Fibroblast of skin of right quadriceps (primary cell): ENCODE data around the gene LRRC8B.
A peak's percentile ranks its signal among the peaks of the same experiment; 100 is the strongest.
"Not testable (repeated sequence)": the region's sequence is repeated elsewhere in the genome, so short reads cannot be mapped to it uniquely, and the experiment has no call there.

Experiments
- DNase-seq: peaks from one replicate; pipeline ENCODE4 v3.0.0-alpha.2; 2013

LRRC8B gene

DNA sequence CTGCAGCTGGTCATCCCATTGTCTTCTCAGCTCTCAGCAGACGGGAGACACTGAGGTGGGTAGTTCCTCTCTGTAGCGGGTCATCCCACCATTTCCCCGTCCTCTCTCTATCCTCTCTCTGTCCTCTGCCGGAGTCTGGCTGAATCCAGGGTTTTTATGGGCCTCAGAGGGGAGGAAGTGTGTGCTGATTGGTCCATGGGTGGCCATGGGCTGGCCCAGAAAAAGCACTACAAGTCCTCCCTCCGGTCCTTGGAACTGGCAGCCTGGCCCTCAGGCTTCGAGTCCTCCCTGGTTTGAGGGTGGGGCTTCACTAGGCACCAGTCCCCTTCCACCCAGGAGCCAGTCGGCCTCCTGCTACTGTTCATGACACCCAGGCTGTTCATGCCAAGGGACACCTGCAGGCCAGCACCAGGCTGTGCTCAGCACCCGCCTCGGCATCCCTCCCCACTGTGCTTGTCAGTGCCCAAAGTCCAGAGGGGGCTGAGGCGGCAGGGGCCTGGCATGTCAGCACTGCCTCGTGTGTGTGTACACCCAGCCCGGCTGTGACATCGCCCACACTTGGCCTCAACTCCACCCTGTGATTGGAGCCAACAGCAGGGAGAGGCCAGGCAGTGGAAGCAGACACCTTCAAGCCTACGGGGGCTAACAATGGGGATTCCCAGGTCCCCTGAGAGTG is 85.3 kb downstream of the LRRC8B start:
- no peak for DNase-seq

DNA sequence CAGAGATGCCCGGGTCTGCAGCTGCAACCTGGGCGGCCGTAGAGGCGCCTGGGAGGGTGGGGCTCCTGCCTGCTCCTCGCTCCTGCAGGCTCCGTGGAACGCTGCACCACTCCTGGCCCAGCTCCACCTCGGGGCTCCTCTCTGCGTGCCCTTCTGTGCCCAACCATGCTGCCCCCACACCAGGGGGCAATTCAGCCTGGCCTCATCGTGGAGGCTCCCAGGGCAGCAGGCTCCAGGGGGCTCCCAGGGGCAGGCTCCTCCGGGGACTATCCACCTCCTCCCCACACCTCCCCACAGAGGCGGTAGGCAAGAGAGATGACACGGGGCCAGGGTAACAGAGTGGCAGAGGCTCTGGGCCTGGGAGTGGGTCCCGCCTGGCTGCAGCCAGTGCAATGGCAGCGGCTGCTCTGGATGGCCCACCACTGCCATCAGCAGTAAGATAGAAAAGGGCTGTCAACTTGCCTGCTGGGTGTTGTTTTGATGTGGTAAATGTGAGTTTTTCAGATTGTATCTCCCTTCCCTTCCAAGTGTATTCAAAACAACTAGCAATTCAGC is 85.9 kb downstream of the LRRC8B start:
- no peak for DNase-seq

DNA sequence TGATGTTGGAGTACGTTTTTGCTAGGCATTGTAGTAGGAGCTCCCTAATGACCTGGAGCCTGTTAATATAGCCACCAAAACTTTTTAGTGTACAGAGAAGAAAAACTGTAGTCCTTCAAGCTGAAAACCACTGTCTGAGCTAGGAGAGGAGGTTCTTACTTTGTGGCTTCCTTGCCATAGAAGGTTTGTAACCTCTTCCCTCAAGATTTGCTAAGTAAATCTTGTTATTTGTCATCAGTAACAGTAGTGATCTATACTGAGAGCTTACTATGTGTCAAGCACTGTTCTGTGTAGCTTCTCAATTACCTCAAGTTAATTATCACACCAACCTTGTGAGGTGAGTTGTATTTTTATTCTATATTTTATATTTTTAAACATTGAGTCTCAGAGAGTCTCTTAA is 87.1 kb downstream of the LRRC8B start:
- DNase-seq, result no peak

DNA sequence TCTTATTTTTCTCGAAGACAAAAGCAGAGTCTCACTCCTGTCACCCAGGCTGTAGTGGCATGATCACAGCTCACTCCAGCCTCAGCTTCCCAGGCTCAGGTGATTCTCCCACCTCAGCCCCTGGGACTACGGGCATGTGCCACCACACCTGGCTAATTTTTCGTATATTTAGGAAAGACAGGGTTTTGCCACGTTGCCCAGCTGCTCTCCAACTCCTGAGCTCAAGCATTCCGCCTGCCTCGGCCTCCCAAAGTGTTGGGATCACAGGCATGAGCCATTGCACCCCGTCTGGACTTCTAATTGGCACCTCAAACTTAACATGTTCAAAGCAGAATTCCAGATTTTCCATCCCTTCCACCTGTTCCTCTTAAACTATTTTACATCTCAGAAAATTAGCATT is 89.3 kb downstream of the LRRC8B start:
- no peak for DNase-seq

DNA sequence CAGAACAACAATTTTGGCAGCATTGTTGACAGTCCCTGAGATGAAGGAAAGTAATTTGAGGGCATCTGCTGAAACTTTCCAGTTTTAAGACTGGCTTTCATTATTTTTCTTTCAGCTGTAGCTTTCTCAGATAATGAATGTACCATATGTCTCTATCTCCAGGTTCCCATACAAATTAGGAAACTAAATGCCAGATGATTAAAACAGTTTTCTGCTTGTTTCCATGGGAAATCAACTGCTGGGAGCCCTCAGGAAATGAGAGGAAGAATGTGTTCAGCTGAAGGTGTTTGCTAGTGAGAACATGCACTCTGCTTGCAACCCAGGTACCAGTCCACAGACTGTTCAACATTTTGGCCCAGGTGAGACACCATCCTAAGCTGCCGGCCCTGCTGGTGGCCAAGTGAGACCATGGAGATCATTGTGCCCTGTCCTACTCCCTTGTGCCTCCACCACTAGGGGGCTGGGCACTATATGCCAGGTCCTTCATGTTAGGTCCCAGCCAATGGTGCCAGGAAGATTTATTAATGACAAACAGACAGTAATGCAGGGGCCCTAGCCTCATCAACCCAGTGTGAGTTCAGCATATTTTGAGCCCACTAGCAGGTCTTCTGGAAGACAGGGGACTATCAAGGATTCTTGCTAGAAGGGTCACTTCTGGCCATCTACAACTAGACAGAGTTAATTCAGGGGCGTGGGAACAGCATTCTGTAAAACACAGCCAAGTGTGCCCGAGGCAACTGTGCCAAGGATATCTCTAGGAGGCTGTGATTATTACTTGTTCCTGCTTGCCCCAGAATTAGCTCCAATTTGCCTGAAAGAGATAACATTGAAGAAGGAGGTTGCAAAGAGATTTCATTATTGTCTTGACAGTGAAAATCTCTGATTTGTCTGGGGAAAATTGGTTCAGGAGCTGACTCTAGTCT is 91.3 kb downstream of the LRRC8B start:
- DNase-seq, result no peak

DNA sequence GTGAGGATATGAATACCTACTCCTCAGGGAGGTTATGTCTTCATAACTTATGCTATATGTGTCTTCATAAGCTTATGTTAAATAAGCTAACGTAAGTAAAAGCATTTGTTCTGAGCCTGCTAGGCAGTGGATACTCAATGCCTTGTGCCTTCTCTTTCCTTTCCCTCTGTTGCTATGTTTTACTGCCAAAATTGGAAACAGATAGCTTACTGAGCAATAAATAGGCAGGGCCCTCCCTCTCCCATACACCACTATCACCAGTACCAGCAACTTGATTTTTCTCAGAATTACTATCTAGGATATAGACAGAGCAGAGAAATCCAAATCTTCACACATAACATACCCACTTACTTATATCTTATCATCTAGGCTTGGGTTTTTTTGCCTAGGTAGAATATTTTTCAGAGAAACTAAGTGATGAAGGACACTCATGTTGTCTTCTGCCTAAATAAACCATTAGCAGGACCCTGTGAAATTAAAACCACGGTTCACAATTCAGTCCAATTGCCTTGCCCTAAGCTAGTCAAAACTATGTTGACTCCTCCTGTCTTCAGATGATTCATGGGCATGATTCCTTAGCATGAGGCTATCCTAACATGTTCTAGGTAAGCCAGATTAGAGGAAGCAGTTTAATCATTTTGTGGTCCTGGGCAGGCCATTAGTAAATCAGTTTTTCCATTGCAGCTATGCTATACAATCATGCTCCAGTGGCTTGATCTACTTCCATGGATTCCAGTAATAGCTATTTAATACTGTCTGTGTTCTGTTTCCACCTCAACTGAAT is 92.4 kb downstream of the LRRC8B start:
- DNase-seq, result no peak

DNA sequence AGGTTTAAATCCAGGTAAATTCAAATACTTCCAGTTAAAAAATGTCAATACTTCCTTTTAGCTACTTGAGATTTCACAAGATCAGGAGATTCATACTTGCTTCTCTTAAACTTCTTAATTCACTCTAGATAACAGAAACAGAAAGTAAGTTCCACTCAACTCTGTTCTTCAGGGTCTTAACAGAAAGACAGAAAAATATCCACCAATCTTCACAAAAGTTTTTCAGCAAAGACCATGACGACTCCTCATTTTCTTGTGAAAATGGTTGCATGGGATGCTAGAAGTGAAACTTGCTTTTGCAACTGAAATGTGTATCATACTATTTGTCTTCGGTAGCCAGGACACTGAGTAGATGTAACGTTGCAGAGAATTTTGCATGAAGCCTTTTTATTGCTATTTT is 96.0 kb downstream of the LRRC8B start:
- DNase-seq, result no peak

DNA sequence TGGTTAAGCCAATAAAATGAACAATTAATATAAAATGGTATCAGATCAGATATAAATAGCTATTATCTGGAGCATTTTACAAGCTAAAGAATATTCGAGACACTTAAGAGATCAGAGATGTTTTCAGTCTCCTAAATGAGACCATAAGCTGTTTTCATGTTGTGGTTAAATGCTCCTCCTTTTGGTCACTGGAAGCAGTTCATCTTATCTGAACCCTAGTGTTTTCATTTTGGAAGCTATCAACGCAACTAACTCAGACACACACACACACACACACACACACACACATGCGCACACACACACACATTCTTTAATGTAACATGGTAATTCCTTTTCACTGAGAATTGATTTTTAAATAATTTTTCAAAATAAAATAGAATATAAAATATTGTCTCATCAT is 98.3 kb downstream of the LRRC8B start:
- no peak for DNase-seq

DNA sequence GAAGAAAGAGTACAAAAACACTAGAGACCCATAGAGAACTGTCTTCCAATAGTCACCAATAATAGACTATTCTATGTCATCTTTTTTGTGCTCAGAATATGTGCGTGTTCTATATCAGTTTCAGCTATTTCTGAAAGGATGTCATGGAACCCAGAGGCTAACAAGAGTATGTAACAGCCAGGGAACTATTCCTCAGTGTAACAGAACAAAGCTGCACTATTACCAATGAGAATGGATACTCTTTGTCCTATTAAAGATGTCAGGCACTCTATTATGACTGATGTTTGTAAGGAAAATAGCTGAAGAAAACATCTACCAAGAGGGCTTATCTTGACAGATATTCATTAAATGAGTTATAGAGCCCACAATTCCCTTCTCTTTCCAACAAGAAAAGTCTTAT is 99.7 kb downstream of the LRRC8B start:
- DNase-seq, result no peak

DNA sequence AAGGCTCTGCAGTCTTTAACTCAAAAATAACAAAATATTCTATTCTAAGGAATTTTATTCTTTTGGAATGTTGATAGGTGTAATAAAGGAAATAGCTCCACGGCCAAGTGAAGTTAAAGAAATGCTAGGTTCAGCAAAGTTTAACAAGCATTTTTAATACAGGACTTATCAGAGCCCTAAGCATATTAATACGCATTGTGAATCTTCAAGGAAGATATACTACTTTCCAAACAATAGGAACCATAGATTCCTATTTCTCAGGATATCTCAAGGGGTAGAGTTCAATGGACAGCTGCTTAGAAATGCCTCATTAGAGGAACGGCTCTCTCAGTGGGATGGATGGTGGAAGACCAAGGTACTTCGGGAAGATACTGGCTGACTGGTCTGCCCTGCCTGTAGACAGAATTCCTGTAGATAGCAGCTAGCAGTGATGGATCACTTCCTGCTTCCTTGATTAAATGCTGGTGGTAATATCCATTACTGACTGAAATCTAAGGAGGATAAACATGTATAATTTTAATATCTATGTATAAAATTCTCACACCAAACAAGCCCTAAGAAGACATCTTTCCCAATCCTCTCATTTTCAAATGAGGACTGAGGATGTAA is 100.2 kb downstream of the LRRC8B start:
- DNase-seq, result no peak

DNA sequence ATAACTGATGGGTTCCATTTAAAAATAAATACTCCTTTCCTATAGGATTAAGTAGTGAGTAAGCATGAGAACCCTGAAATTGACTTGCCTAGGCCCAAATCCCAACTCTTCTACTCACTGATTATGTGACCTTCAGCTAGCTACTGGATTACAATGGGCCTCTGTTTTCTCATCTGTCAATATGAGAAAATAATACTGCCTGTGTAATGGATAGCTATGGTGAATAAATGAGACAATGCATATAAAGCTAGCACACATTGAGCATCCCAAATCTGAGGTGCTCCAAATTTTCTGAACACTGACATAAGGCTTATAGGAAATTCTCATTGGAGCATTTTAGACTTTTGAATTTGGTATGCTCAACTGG is 103.0 kb downstream of the LRRC8B start:
- DNase-seq, result no peak

DNA sequence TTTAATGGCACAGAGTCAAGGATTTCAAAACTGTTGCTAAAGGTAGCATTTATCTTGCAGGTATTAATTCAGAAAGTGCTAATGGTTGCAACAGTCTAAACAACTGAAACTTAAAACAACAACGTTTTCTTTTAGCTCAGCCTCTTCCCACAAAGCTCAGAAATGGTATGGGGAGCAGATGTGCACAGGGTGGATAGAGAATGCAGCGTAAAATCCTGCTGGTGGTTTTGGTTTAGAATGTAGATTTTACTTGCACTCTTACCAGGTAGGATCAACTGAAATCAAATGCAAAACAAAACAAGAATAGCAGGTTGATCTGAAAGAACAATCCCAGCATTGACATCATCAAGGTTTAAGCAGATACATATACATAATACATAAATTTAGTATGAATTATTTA is 104.5 kb downstream of the LRRC8B start:
- no peak for DNase-seq

DNA sequence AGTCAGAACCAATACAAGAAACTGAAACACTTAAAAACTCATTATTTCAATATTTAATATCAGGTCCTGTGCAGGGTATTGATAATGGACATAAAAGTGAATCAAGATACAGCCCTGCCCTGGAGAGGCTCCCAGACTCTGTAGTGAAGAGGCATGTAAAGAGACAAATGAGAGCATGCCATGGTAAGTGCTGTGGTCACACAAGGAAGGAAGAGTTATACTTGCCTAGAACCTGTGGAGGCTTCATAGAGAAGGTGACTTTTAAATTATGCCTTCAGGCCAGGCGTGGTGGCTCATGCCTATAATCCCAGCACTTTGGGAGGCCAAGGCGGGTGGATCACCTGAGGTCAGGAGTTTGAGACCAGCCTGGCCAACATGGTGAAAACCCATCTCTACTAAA is 105.0 kb downstream of the LRRC8B start:
- not testable (repeated sequence) for DNase-seq

DNA sequence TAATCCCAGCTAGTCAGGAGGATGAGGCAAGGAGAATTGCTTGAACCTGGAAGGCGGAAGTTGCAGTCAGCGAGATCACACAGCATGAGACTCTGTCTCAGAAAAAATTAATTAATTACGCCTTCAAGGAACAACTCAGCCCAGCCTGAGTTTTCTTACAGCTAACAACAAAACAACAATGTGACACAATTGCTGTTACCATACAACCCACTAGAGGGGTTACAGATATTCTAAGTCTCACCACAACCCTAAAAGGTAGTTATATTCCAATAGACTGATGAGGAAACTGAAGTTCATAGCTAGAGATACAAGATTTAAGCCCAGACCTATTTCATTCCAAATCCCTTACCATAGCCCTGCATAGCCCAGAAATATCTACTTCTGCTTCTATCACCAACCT is 105.4 kb downstream of the LRRC8B start:
- DNase-seq, result no peak

DNA sequence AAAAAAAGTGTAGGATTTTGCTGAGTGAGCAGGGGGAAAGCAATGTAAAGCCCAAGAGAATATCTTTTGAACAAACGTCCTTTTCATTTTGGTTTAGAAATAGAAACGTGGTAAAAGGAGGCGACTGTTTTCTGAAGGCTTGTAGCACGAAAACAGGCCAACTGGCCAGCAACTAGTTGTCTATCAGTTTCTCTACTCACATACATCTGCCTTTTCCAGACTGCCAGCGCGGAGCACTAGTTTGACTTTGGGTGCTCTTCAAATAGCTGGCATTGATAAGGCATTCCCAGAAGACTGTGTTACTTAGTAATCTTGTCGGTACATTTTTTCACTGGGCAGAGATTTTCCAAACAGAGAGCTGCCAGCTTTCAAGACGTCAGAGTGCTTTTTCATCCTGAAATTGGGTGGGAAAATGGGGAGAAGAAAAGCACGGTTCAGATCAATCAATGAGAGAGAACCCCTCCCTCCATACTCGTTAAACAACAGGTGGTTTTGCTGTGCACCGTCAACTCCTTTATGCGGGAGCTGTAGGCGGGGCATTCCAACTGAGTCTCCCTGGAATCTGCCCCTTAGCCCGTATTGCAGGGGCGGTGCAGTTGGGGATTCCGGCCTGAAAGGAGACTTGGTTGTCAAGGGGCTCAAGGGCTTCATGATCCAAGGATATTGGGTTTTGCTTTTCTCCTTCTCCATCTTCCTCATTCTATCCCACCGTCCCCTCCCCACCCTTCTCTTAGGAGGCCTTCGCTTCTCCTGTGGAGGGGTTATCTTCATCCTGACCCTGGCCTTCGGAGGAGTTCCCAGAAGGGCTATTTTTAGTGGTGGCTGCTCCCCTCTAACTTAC is 107.4 kb downstream of the LRRC8B start:
- no peak for DNase-seq

DNA sequence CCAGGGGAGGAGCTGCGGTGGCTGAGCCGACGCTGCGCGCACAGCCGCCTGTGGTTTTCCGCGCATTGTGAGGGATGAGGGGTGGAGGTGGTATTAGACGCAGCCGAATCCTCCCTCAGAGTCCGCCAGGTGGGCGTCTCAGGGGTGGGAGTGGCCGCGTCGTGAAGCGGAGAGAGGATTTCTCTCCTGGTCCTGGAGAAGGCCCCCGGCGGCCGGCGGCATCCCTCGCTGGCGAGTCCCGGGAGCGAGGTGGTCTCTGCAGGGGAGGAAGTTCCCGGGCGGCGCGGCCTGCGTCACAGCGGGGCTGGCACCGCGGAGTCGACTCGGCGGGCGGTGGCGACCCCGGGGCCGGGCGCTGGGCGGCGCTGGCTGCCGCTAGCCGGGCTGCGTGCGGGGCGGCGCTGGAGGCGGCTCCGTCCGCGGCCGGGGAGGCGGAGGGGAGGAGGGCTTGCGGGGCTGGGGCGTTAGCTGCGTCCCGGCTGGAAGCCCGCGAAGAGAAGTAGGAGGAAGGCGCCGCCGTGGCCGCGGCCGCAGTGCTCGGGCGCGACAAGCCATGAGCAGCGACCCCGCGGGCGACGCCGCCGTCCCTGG is 108.1 kb downstream of the LRRC8B start, which contains the start of gene LRRC8C:
TSS of gene LRRC8C (plus strand) at position 464 of the 591 bp plus-strand sequence. CDS start 53,354 bp downstream, outside the sequence.
- peak; percentile 76 for DNase-seq

DNA sequence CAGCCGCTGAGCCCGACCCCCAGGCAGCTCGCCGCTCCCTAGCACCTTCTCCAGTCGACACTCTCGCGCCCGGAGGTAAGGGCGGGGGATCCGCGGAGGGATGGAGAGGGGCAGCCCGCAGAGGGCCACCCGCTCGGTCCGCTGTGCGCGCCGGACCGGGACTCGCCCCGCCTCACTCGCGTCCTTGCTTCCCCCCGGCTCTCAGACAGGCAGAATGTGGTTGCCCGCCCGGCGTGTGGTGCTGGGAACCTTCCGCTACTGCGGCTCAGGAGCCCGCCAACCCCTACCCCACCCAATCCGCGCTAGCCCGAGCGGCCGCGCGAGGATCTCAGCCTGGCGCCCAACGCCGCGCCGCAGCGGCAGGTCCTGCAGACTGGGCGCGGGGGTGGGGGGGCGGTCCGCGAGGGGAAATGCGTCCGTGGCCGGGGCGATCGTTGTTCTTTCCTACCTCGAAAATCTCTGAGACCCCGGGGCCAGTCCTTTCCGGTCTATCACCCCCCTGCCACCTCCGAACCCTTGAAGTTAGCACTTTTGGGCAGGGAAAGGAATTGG is 108.7 kb downstream of the LRRC8B start:
- DNase-seq, result peak; percentile 52

DNA sequence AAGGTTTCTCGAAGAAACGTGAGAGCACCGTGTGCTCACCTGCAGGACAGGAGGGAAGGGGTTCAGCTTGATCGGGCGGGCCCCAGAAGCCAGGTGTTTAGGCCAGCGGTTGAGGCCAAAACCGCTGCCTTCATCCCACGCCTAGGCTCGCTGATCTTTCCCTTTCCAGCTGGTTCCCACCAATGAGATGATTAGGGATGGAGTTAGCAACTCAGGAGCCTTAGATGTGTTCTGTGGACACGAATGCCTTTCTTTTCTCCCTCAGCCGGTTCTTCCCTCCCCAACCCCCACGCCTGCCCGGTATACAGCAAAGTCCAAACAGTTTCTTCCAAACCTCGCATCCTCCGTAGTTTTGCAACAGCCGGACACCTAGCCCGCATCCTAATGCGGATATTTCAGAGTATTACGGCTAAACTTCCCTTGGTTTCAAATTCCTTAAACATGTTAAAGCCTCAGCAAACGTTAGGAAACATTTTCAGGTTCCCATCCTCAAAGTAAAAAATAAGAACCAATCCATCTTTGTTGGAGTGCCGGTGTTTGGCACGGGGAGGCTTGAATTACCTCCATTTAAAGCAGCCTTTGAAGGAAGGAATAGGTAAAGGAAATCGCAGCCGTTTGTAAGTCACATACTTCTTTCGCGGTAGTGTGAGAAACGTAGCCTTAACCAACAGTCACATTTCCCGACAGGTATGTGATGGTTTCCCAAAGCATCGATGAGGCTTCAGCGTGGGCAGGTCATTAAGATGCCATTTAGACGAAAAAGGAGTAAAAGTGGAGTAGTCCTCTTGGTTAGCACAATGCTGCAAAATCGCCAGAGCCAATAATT is 109.4 kb downstream of the LRRC8B start:
- peak; percentile 34 for DNase-seq

DNA sequence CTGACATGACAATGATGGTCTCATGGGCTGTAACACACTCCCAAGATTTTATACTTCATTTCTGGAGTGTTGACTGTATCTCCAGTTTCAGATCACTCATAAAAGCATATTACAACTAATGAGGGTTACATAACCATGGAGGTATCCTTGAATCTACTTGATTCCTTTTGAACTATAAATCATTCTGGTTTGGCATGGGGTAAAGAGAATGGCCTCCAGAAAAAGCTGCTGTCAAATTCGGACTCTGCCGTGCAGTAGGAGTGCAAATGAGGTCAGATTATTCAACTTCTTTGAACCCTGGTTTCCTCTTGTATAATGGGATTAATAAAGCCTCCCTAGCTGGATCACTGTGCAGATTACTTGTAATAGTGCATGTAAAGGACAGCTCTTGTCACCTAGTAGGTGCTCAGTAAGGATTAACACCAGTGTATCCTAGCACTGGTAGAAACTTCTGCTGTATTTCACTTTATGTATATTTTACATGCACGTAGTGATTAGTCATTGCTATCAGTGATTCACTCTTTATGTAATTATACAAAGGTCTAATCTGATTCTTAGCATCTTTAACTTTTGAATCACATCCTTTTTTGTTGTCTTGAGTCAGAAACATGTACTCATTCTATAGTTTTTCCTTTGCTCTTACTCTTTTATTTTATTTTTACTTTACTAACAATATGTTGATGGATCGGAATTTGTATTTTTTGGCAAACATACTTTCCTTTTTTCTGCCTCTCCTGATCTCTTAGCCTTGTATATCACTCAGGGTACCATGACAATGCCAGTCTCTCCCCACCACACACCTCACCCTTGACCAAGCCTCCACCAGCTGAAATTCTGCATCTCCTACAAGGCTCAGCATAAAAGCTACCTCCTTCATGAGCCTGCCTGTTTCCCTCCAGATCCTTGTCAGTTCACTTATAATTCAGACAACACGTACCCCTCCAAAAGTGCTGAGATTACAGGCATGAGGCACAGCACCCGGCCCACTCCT is 111.5 kb downstream of the LRRC8B start:
- DNase-seq, result peak; percentile 82
